CMK (cell line): Measurements from ENCODE around the gene ITGA6.

Experiments used
- DNase-seq: peaks from one replicate; pipeline ENCODE4 v3.0.0-alpha.2; 2010; ENCODE audit warnings: low read depth

Gene ITGA6

GRCh38 chr2:172465417-172466334, 38.3 kb downstream of the ITGA6 start:
- DNase-seq = peak; percentile 52

GRCh38 chr2:172467382-172467781, 40.0 kb downstream of the ITGA6 start:
- no peak for DNase-seq

GRCh38 chr2:172470958-172471922, 43.9 kb downstream of the ITGA6 start:
- no peak for DNase-seq

DNA sequence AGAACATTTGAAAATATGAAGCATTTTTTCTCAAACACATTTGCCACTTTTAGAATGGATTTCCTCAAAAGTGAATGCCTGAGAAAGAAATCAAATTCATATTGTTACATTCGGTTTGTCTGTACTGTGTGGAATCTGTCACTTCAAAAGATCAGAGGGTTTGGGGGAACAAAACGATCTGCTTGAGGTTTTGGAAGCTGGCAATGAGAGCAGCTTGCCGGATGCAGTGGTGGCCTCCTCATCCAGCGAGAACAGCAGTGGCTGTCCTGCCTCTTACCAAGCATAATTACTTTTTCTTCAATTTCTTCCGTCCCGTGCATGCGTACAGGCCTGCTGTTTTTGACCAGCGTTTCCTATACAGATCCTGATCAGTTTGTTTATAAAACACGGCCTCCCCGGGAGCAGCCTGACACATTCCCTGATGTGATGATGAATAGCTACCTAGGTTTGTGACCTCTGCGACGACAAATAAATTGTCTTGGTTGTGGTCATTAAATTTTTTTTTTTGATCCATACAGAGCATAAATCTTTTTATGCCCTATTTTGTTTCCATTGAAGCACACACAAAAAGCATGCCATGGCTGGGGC, 45.2 kb downstream of the ITGA6 start:
- no peak for DNase-seq

DNA sequence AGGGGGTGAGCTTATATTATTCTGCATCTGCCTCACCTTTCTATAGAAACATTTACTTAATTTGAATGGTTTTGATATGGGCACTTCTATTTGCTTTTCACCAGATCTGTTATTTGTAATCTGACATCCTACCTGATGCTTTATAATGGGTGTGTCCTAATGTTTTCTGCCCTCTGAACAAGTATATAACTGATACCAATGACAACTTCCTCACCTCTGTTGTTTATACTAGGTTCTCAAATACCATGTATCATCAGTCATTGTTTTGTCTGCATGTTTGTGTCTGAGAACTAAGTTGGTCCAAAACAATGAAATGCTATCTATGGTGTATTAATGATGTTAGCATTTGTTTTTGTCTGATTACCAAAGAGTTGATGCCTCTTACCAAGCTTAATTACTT, 45.8 kb downstream of the ITGA6 start:
- no peak for DNase-seq

GRCh38 chr2:172478353-172478752, 51.0 kb downstream of the ITGA6 start:
- DNase-seq = no peak

DNA sequence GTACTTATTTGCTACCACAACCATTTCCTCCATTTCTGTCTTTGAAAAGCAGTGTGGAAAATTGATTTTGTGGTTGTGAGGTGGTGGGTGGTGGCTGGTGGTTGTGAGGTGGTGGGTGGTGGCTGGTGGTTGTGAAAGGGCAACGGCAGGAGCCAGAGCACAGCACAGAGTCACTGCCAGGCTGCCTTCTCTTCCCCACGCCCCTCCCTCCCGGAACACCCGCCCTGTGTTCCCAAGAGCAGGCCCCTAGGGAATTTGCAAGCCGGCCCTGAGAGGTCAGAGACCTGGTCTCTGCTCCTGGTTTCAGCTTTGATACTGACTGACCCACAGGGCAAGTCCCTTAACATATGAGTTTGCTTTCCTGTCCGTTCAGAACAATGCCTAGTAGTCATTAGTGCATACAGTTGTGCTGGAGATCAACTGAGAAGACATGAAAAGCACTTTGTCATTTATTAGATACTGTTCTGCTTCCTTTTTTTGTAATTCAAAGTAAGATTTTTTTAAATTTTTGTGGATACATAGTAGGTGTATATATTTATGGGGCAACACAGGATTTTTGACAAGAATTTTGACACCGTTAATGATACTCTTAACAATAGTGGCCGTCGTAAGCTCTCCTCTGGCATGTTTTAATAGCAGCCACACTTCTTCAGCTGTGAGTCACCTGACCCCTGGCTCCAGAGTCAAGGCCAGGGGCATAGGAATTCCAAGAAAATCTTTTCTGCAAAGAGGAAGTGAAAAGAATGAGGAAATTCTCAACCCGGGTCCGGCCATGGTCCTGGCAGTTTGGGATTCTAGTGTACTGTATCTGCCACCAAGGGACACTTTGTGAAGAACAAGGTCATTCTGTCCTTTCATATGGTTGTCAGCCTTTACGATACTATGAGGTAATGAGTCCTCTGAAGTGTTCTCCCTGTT, 53.2 kb downstream of the ITGA6 start:
- no peak for DNase-seq

GRCh38 chr2:172481507-172482262, 54.3 kb downstream of the ITGA6 start:
- no peak for DNase-seq

DNA sequence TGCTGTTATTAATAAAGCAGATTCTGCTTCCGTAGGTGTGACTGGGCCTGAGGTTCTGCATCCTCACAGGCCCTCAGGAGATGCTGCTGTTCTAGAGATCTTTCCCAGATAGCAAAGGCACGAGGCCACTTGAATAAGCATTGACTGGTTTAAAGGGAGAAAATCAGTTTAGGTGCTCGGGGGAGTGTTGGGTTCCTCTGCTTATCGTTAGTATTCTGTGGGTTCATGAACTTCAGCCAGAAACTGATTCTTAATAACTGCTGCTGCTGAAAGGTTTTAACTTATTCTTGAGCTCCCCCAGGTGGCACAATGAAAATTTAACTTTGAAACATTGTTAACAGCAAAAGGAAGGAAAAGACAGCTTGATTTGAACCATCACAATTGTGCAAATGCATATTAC, 56.9 kb downstream of the ITGA6 start:
- no peak for DNase-seq

DNA sequence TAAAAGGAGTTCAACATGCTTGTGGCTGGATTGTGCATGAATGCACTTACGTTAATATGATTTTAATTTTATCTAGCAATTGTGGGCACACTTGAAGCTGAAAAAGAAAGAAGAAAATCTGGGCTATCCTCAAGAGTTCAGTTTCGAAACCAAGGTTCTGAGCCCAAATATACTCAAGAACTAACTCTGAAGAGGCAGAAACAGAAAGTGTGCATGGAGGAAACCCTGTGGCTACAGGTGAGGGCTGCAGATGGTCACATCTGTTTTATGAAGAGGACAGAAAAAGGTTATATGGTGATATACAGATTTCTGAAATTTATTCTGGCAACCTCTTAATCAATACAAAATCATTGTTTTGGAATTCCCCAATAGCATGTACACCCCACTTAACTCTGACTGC, 57.3 kb downstream of the ITGA6 start:
- no peak for DNase-seq

DNA sequence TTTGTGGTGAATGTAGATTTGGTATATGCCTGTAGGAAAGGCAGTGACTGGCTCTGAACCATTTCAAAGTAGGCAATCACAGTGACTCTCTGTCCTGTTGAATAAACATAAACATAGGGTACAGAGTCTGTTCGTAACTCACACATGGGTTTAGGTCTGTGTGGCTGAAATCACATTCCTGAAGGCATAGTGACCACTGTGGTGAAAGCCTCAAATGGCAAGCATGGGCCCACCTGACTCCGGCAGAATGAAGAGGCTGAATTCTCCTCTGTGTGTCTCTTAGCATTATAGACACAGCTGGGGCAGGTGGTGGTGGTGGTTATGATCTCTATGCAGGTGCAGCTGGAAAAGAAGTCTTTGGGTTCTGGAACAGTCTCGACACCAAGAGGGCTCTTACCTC, 61.2 kb downstream of the ITGA6 start:
- no peak for DNase-seq

- DNase-seq = no peak
Observed at GRCh38 chr2:172489681-172490080, 62.3 kb downstream of the ITGA6 start.

GRCh38 chr2:172496160-172496608, 68.8 kb downstream of the ITGA6 start:
- DNase-seq = peak; percentile 4

DNA sequence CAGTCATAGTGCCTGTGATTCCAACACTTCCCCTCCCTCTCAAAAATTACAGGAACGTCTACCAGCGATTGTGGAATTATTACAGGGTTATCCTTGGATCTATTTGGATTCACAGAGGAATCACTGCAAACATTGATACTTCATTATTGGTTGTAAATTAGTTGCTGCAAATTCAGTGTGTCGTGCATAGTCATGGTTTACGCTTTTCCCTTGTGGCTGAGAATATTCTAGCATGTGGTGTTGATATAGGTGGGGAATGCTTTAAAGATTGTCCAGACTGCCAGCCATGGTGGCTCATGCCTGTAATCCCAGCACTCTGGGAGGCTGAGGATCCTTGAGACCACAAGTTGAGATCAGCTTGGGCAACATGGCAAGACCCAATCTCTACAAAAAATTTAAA, 79.8 kb downstream of the ITGA6 start:
- no peak for DNase-seq

DNA sequence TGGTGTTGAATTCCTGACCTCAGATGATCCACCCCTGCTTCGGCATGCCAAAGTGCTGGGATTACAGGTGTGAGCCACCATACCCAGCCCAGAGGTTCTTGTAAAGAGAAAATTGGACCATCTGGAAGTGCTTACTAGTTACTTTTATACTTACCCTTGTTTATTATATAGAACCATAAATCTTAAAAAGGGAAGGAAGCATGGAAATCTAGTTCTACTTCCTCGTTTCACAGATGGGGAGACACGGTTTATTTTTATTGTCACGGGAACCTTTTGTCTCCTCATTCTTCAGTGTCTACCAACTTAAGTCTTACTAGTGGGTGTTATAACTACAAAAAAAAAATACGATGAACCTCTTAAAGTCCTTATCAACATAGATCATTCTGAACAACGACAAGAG, 82.7 kb downstream of the ITGA6 start:
- DNase-seq = no peak

- no peak for DNase-seq
Observed at GRCh38 chr2:172510548-172510947, 83.2 kb downstream of the ITGA6 start.

DNA sequence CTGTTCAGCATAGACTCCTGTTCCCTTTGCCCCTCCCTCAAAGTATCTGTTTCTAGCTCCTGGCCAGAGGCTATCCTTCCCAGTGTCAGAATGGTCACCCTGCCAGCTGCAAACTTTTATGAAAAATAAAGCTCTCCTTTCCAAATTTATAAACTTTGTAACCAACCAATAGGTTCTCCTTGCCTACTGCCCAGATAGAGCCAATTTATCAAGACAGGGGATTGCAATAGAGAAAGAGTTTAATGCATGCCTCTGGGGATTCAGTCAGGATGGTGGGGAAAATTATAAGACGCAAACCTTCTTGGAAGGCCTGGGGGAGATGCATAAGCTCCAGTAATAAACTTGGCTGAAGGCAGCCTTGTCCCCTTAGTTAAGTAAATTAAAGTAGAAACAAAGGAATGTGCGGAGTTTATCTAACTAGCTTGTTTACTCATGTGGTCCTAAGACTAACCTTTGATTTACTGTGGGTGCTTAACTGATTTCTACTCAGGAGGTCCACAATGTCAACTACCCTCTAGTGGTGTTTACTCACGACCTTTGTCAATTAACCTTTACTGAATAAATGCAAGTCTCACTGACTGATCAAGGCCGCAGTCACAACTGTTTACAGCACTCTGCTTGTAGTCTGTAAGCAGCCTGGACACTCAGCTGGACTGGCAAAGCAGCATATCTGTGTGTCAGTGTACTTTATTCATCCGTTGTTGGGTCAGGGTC, 85.6 kb downstream of the ITGA6 start:
- DNase-seq = no peak

DNA sequence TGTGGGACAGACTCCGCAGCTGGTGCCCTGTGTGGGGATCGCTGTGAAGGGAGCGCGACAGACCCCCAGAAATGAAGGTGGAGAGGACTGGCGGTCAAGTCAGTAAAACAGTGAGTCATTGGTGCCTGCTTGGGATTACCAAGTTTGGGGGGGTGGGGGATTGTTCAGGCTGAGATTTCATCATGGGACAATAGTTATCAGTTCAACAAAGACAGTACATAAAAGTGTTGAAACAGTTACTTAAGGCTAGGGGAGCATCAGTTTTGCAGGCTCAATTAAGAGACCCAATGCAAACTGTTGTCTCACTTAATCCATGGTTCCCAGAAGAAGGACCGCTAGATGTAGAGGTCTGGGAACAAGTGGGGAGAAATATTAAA, 86.1 kb downstream of the ITGA6 start:
- no peak for DNase-seq

DNA sequence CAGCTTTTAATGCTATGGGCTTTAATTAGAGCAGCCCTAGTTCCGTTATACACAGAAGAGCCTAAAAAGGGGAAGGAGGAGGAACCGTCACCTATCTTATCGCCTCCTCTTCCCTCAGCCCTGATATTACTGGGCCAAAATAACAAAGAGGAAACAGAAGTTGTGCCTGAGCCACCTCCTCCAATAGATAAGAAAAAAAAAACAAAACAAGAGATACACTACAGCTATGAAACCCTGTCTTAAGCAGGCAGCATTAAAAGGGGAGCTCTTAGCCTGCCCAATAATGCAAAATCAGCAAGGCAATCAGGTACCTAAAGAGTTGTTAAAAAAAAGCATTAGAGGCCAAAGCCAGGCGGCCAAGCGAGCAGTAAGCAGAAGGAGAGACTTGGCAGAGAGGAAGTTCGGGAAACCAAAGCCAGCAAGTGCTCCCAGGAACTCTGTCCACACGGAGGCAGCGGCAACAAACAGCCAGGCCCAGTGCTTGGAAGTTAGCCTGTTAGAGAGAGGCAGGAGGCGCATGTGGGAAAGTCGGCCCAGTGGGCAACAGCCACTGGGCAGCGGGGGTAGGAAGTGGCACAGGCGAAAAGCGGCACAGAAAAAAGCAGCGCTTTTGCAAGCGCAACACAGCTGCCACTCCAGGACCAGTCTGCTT, 86.7 kb downstream of the ITGA6 start:
- peak; percentile 73 for DNase-seq
